ENCODE results near the gene SLC22A17.
A peak's percentile ranks its signal among the peaks of the same experiment; 100 is the strongest.

The SLC22A17 gene

GRCh38 chr14:23321572-23322547 is 30.8 kb downstream of the SLC22A17 start:
- Histone ChIP-seq H3K4me3 (peak overlapping the region; percentile 67 to 98 (median 94)), H3K27ac (peak overlapping the region; percentile 90 to 99 (median 98))

GRCh38 chr14:23320584-23321571 is 31.8 kb downstream of the SLC22A17 start, which contains the start of gene PABPN1:
PABPN1 (plus strand) TSS chr14:23321457; CDS start chr14:23321470, 13 bp downstream.
- H3K4me3 ChIP-seq, result peak within 1 kb of the TSS; percentile 67 to 98 (median 94)
- H3K27ac ChIP-seq, result peak within 1 kb of the TSS; percentile 90 to 99 (median 98)

DNA sequence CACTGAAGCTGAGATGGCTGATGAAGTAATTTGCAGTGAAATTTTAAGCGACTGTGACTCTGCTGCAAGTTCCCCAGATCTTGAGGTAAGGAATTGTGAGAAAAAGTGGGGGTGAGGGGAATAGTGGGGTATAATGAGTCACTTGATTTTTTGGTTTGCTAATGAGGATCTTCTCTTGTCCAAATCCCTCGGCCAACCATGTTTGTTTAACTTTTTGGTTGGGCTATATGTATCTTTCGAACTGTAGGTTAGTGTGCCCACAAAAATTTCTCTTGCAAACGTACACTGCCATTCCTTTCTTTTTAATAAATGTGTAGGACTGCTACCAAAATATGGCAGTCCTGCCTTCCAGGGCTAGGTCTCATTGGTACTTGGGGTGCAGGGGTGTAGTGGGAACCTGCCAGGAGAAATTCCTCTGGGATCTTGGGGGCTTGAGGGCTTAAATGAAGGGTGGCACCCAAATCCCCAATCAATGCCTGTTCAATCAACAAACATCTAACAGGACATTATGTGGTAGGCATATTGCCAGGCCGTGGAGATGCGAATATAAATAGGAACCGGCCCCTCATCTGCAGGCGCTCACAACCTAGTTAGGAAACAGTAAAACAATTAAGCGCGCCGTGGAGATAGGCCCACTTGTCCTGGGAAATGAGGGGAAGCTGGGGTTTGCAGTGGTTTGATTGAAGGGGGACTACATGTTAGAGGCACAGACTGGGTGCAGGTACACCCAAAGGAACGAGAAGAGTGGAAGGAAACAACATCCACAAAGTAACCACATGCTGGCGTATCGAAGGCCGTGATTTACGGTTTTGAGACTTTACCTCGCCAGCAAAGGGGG is 32.7 kb downstream of the SLC22A17 start:
- Histone ChIP-seq H3K27ac (peak overlapping the region in 20 of 21 experiments; percentile 66 to 99 (median 88)), H3K4me3 (peak overlapping the region; percentile 12 to 96 (median 92))

- H3K4me3 ChIP-seq, result no peak overlapping the region
- H3K27ac ChIP-seq, result no peak overlapping the region
These were observed 36.4 kb downstream of the SLC22A17 start for GRCh38 chr14:23316300-23316699.

- Histone ChIP-seq H3K4me3 (no peak overlapping the region), H3K27ac (peak overlapping the region in 1 of 21 experiments; percentile 1)
These were observed 42.1 kb downstream of the SLC22A17 start for GRCh38 chr14:23310546-23310945.

- H3K4me3 ChIP-seq, result peak overlapping the region in 3 of 7 experiments; percentile 4 to 69 (median 58)
- peak overlapping the region in 14 of 21 experiments; percentile 10 to 95 (median 46) for H3K27ac ChIP-seq
These were observed 43.8 kb downstream of the SLC22A17 start for GRCh38 chr14:23308721-23309445.

DNA sequence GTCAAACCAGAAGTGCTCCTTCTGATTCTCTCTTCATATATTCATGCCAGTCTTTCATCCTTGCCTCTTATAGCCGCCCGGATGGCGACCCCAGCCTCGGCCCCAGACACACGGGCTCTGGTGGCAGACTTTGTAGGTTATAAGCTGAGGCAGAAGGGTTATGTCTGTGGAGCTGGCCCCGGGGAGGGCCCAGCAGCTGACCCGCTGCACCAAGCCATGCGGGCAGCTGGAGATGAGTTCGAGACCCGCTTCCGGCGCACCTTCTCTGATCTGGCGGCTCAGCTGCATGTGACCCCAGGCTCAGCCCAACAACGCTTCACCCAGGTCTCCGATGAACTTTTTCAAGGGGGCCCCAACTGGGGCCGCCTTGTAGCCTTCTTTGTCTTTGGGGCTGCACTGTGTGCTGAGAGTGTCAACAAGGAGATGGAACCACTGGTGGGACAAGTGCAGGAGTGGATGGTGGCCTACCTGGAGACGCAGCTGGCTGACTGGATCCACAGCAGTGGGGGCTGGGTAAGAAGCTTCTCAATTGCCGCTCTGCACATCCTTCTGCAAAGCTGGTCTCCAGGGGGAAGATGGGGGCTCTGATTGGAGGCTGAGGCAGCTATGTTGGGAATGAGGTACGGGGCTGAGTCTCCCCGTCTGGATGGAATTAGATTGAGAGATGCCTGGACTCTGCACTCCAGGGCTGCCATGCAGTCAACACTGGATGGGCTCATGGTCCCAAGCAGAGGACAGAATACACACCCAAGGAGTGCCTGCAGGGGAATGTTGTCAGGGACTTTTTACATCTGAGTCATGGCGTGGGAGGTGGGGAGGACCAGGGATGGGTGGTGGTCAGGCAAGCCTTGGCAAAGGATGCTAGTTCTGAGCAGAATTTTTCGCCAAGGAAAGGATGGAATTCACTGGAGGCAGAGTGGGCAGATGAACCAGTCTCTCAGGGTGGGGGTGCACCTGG is 44.7 kb downstream of the SLC22A17 start:
- Histone ChIP-seq H3K4me3 (peak overlapping the region; percentile 43 to 69 (median 58)), H3K27ac (peak overlapping the region in 18 of 21 experiments; percentile 81 to 95 (median 90))

GRCh38 chr14:23307146-23307530 is 45.5 kb downstream of the SLC22A17 start:
- Histone ChIP-seq H3K27ac (peak overlapping the region; percentile 69 to 95 (median 89)), H3K4me3 (peak overlapping the region; percentile 43 to 69 (median 58))

DNA sequence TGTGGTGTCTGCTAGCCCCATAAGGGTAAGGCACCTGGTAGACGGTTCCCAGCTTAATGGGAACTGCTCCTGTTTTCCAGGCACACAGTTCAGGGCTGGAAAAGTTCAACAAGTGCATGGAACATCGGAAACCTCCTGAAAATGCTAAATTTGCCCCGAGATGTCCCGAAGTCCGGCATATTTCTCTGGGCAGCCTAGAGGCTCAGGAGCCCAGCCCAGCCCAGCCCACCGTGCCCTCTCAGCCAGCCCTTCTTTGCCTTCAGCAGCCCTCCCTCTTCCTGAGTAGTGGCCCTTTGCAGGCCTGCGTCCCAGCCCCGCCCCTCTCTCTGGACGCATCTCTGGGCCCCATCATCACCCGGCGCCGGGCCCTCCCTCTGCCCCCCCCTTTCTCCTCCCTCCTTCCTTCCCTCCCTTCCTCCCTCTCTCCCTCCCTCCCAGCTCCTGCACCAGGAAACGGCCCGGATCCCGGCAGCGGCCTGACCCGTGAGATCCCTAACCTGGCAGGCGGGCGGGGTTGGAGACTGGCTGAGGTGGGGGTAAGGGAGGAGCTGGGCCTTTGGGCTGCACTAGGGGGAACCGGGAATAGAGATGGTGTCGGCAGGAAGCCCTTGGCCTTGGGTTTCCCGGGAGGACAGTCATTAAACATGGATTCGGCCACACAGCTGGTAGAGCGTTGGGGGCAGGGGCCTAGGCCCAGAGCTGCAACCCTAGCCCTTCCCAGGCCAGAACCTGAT is 46.1 kb downstream of the SLC22A17 start, which contains the start of gene BCL2L2:
Gene BCL2L2 (plus strand): TSS at position 422 of the 734 bp plus-strand sequence. CDS start 935 bp downstream, outside the sequence.
- H3K27ac ChIP-seq, result peak within 1 kb of the TSS; percentile 69 to 95 (median 89)
- H3K4me3 ChIP-seq, result peak within 1 kb of the TSS; percentile 43 to 69 (median 58)

DNA sequence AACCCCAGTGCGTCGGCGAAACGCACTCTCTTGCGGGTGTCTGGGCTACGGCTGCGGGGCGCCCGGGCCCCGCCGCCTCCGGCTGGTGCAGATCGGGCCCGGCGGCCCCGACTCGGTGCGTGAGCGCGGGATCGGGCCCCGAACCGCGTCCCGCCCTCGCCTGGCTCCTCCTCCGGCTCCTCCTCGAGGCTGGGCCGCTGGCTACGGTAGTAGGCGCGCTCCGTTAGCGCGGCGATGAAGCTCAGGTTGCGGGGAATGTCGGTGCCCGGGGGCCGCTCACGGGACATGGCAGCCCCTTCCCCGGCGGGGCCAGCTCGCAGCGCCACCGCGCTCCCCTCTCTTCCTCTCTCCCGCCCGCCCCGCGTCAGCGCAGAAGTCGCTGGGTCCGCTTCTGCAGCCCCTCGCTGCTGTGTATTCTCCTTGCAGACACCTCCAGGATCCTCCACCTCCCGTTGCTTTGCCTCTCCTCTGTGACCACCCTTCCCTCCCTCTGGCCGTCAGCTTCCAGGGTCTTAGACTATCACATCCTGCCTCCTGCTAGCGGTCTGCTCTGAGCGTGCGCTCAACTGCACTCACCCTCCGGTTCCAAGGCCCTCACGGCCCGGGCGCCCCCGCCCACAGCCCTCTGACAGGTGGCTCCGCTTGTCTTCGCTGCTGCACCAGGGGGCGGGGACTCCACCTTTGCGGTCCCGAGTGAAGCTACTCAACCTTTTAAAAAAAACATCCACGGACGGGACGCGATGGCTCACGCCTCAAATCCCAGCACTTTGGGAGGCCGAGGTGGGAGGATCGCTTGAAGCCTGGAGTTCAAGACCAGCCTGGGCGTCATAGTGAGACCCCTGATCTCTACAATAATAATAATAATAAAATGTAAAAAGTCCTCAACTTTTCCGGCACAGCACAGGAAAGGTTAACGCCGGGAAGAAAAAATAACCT is 50.1 kb downstream of the SLC22A17 start, which contains the start of gene PPP1R3E:
Gene PPP1R3E (minus strand): TSS at position 570 of the 936 bp plus-strand sequence. CDS start 283 bp downstream, at position 287.
- peak within 1 kb of the TSS; percentile 83 to 99 (median 94) for H3K27ac ChIP-seq
- peak within 1 kb of the TSS; percentile 59 to 85 (median 77) for H3K4me3 ChIP-seq

DNA sequence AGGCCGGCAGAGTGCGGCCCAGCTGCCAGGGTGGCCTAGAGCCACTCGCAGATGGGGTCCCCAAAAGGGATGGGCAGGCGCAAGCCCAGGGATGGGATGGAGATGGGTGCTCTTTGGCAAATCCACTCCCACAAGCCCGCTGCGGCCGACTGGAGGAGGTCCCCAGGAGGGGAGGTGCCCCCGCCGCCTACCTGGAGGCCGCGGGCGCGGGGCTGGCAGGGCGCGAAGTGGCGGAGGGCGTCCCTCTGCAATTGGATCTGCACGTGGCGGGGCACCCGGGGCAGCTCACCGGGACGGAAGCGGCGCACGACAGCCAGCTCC is 50.8 kb downstream of the SLC22A17 start:
- peak overlapping the region; percentile 59 to 85 (median 77) for H3K4me3 ChIP-seq
- H3K27ac ChIP-seq, result peak overlapping the region; percentile 83 to 99 (median 94)

DNA sequence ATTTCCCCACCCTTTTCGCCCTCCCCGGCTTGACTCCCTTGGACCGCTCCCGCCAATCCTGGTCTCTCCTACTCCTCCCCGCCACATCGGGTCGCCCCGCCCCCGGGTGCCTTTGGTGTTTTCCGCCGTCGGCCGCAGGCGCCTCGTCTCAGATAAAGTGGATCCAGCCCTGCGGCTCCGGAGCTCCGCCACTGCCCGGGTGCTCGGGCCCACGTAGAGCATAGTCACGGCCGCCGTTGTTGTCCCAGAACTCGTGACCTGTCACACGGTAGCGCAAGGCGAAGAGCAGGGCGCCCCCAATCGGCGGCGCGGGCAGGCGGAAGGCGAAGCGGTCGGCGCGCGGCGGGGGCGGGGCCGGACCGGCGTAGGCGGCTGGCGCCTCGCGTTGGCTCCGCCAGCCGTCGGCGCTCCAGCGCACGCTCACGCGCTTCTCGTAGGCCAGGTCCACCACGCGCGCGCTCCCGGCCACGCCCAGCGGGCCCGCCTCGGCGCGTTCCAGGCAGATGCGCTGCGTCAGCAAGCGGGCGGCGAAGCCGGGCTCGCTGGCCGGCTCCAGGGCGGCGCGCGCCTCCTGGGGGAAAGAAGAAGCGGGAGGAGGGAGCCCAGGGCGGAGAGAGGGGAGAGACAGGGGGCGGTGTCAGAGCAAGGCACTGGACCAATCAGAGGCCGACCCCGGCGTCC is 51.3 kb downstream of the SLC22A17 start:
- Histone ChIP-seq H3K4me3 (peak overlapping the region; percentile 59 to 85 (median 77)), H3K27ac (peak overlapping the region; percentile 85 to 99 (median 94))

GRCh38 chr14:23300687-23301223 is 51.9 kb downstream of the SLC22A17 start:
- peak overlapping the region; percentile 85 to 99 (median 94) for H3K27ac ChIP-seq
- H3K4me3 ChIP-seq, result peak overlapping the region; percentile 56 to 85 (median 72)
